GM23338 (cell line): Measurements from ENCODE around the gene KATNIP. TPM values are rescaled to one million over a fixed set of nuclear protein-coding genes. Genes with fewer than 3 reads are reported as not detected.

Experiments
- ATAC-seq: fragments of 200-7000 bp; cut with Tn5 transposase; 3 replicates; pipeline ENCODE4 v1.9.1; 2020
- DNase-seq: peaks from one replicate; pipeline ENCODE4 v3.0.0-alpha.2; 2015; ENCODE audit warnings: low spot score
- H2AFZ ChIP-seq: fragments of 200-600 bp; sonication (generic); 2 replicates; pipeline ENCODE4 v1.8.0; 2016; ENCODE audit warnings: antibody characterized with exemption, mild to moderate bottlenecking, moderate library complexity
- H3F3A ChIP-seq: fragments of 200-600 bp; sonication (generic); replicated peaks from 2 replicates; pipeline ENCODE4 v1.8.0; 2017; ENCODE audit warnings: antibody characterized with exemption, mixed run types, low read depth
- H3K27ac ChIP-seq: fragments of 200-600 bp; sonication (generic); 2 replicates; pipeline ENCODE4 v1.6.1; 2016; ENCODE audit warnings: low read depth
- H3K27me3 ChIP-seq: fragments of 200-600 bp; sonication (generic); 2 replicates; pipeline ENCODE4 v1.8.0; 2016; ENCODE audit warnings: mild to moderate bottlenecking, mixed run types, moderate library complexity; ENCODE audit not compliant: insufficient read depth
- H3K36me3 ChIP-seq: fragments of 200-600 bp; sonication (generic); 2 replicates; pipeline ENCODE4 v1.8.0; 2016; ENCODE audit warnings: mild to moderate bottlenecking; ENCODE audit not compliant: insufficient read depth
- H3K4me1 ChIP-seq: fragments of 200-600 bp; sonication (generic); 2 replicates; pipeline ENCODE4 v1.8.0; 2016; ENCODE audit warnings: mild to moderate bottlenecking, moderate library complexity; ENCODE audit not compliant: insufficient read depth
- H3K4me2 ChIP-seq: fragments of 200-600 bp; sonication (generic); 2 replicates; pipeline ENCODE4 v1.7.1; 2017; ENCODE audit warnings: mixed run types
- H3K4me3 ChIP-seq: fragments of 200-600 bp; sonication (generic); 2 replicates; pipeline ENCODE4 v1.6.1; 2016; ENCODE audit warnings: mixed run types
- H3K79me2 ChIP-seq: fragments of 200-600 bp; sonication (generic); replicated peaks from 2 replicates; pipeline ENCODE4 v1.8.0; 2017; ENCODE audit warnings: mild to moderate bottlenecking; ENCODE audit not compliant: insufficient read depth
- H3K9me2 ChIP-seq: fragments of 200-600 bp; sonication (generic); 2 replicates; pipeline ENCODE4 v1.8.0; 2017; ENCODE audit not compliant: insufficient read depth
- H4K20me1 ChIP-seq: fragments of 200-600 bp; sonication (generic); replicated peaks from 2 replicates; pipeline ENCODE4 v1.8.0; 2017; ENCODE audit warnings: mild to moderate bottlenecking; ENCODE audit not compliant: insufficient read depth
- H3K27ac Mint-ChIP-seq: 2 replicates; pipeline ENCODE4 v1.8.0; 2020; ENCODE audit warnings: inconsistent platforms, mild to moderate bottlenecking, moderate library complexity, mixed read lengths
- H3K27me3 Mint-ChIP-seq: 3 replicates; pipeline ENCODE4 v1.8.0; 2022; ENCODE audit warnings: low read depth, mild to moderate bottlenecking, moderate library complexity, mixed read lengths, inconsistent platforms; ENCODE audit not compliant: insufficient read depth, poor library complexity
- H3K36me3 Mint-ChIP-seq: 3 replicates; pipeline ENCODE4 v1.8.0; 2021; ENCODE audit warnings: low read depth, mild to moderate bottlenecking, inconsistent platforms, moderate library complexity, mixed read lengths
- H3K4me1 Mint-ChIP-seq: 3 replicates; pipeline ENCODE4 v1.8.0; 2020; ENCODE audit warnings: mild to moderate bottlenecking, inconsistent platforms, mixed read lengths
- H3K4me3 Mint-ChIP-seq: 3 replicates; pipeline ENCODE4 v1.8.0; 2021; ENCODE audit warnings: moderate library complexity, mild to moderate bottlenecking, inconsistent platforms, mixed read lengths
- H3K9me3 Mint-ChIP-seq: 3 replicates; pipeline ENCODE4 v1.8.0; 2020; ENCODE audit warnings: moderate library complexity, mild to moderate bottlenecking, inconsistent platforms, mixed read lengths
- CTCF ChIP-seq, 2 experiments: fragments of 200-600 bp in 1 of 2; sonication (generic) in 1 of 2; conservative IDR thresholded peaks; 2 replicates each; pipeline versions ENCODE4 v1.5.1 to v1.6.1; 2016 to 2017; ENCODE audit warnings: antibody characterized with exemption in 2 of 2, low read depth in 2 of 2, mild to moderate bottlenecking in 2 of 2, moderate library complexity in 1 of 2
- EZH2phosphoT487 ChIP-seq: fragments of 200-600 bp; sonication (generic); IDR thresholded peaks from one replicate; pipeline ENCODE4 v1.8.1; 2018; ENCODE audit warnings: antibody characterized with exemption; ENCODE audit not compliant: unreplicated experiment
- STAT1 ChIP-seq: IDR thresholded peaks from one replicate; pipeline ENCODE4 v1.6.1; 2016; ENCODE audit warnings: antibody characterized with exemption; ENCODE audit not compliant: unreplicated experiment
- ZNF331 ChIP-seq: fragments of 250-450 bp; sonication (Bioruptor Pico); IDR thresholded peaks from 2 replicates; pipeline ENCODE4 v1.5.0; 2020; ENCODE audit warnings: low read depth, mild to moderate bottlenecking, moderate library complexity
- ZNF462 ChIP-seq: fragments of 250-450 bp; sonication (Bioruptor Pico); IDR thresholded peaks from 2 replicates; pipeline ENCODE4 v1.5.0; 2020; ENCODE audit warnings: mild to moderate bottlenecking, moderate library complexity
- polyA plus RNA-seq: library from polyadenylated mRNA; unstranded; fragments of >200 nt; fragmentation: Nextera tagmentation; extraction: Ambion mirVana; gene quantifications from 2 replicates; pipeline ENCODE4 v1.2.1, GENCODE V29; 2016
- total RNA-seq: library from RNA; depleted of rRNA; stranded (reverse); fragments of >200 nt; shearing (Covaris generic); gene quantifications from 2 replicates; pipeline ENCODE4 v1.2.3, GENCODE V29; 2014

Gene KATNIP
- total and polyA plus RNA-seq, 2 experiments from 2014 or later: 7.0 to 11.8 TPM

- TF ChIP-seq ZNF462 (CRISPR knock-in tag) (no peak), EZH2phosphoT487 (no peak), ZNF331 (no peak), STAT1 (no peak)
Observed at GRCh38 chr16:27514806-27515205, 35.1 kb upstream of the KATNIP start (continued).

- Histone ChIP-seq H3K36me3 (0 out of 2 replicates have a peak, but pooled peaks cover 3% of the 10 kb centered on the region), H3K79me2 (peaks cover 17% of the 10 kb centered on the region; the same call in 1 of the 2 replicates), H3K4me1 (no peaks in the 10 kb centered on the region), H2AFZ (no peak overlapping the region), H3K4me2 (no peak overlapping the region), H3F3A (no peaks in the 10 kb centered on the region), H3K4me3 (no peak overlapping the region), H3K27ac (0 out of 2 replicates have a peak overlapping the region, but pooled peaks have one; percentile 32), H3K9me2 (no peaks in the 10 kb centered on the region), H3K27me3 (no peaks in the 10 kb centered on the region), H4K20me1 (peaks cover 4% of the 10 kb centered on the region; the same call in 1 of the 2 replicates)
- no peak for TF ChIP-seq EZH2phosphoT487
- TF ChIP-seq CTCF (conservative IDR thresholded peaks at IDR 0.05; ENCODE audit: low read depth in 2 of 2): peak; percentile 62 to 69
- Mint-ChIP-seq H3K4me1 (no peaks in the 10 kb centered on the region), H3K27me3 (peaks cover 3% of the 10 kb centered on the region), H3K36me3 (peaks cover 41% of the 10 kb centered on the region), H3K4me3 (no peak overlapping the region), H3K27ac (no peak overlapping the region), H3K9me3 (no peaks in the 10 kb centered on the region)
- DNase-seq (peak; percentile 72), ATAC-seq (peak; percentile 98)
Observed at GRCh38 chr16:27515874-27516353, 34.0 kb upstream of the KATNIP start.
